ENCODE data around the gene CLCNKA. TPM values are rescaled to one million over a fixed set of nuclear protein-coding genes. Genes with fewer than 3 reads are reported as not detected.

CLCNKA gene
- total RNA-seq, 1 donor from 2014 or later: 3.2 TPM

GRCh38 chr1:16063226-16063829 is 41.5 kb downstream of the CLCNKA start:
- DNase-seq (ENCODE audit: low spot score in 2 of 2, unreplicated experiment in 2 of 2): no peak
- Mint-ChIP-seq H3K36me3 (no peaks in the 10 kb centered on the region), H3K27ac (no peak overlapping the region), H3K27me3 (ENCODE audit: low read depth) (no peaks in the 10 kb centered on the region), H3K9me3 (no peaks in the 10 kb centered on the region), H3K4me1 (peaks cover 20% of the 10 kb centered on the region), H3K4me3 (no peak overlapping the region)
- no peak for TF ChIP-seq CTCF (IDR thresholded peaks at IDR 0.05; ENCODE audit: unreplicated experiment)

GRCh38 chr1:16063921-16064320 is 42.1 kb downstream of the CLCNKA start:
- H3K9me3 Mint-ChIP-seq: no peaks in the 10 kb centered on the region
- no peak for TF ChIP-seq CTCF (IDR thresholded peaks at IDR 0.05; ENCODE audit: unreplicated experiment)
- H3K4me3 Mint-ChIP-seq: no peak overlapping the region
- H3K4me1 Mint-ChIP-seq: peaks cover 20% of the 10 kb centered on the region
- DNase-seq (ENCODE audit: low spot score in 2 of 2, unreplicated experiment in 2 of 2): no peak
- no peaks in the 10 kb centered on the region for H3K36me3 Mint-ChIP-seq
- no peak overlapping the region for H3K27ac Mint-ChIP-seq
- no peaks in the 10 kb centered on the region for H3K27me3 Mint-ChIP-seq (ENCODE audit: low read depth)

DNA sequence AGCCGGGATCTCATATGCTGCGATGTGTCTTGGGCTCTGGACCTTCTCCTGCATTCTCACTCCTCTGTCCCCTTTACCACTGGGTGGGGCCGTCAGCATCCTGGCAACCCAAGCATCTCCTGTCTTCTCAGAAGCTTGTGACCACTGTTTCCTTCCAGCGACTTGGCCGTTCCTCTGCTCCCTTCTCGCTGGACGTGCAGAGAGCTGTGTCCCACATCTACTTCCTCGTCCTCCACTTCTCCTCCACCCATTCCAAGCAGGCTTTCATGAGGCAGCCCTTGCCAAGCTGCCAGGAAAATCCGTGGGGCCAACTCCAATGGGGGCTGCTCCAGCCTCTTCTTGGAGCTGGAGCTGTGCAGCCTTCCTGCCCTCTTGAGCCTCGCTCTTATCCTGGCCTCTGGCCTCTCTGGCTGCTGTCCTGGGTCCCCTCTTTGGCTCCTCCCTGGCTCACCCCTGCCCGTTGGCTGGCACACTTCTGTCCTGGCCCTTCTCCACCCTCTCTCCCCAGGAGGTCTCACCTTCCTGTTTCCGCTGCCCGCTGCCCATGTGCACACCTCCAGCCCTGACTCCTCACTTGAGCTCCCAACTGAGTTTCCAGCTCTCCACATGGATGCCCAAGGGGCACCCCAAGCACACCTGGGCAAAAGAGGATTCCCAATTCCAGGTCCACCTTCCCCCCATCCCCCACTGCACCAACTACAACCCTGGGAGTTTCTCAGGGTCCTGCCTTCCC is 42.9 kb downstream of the CLCNKA start:
- H3K4me1 Mint-ChIP-seq: peaks cover 20% of the 10 kb centered on the region
- no peaks in the 10 kb centered on the region for H3K27me3 Mint-ChIP-seq (ENCODE audit: low read depth)
- no peak overlapping the region for H3K27ac Mint-ChIP-seq
- no peaks in the 10 kb centered on the region for H3K9me3 Mint-ChIP-seq
- no peak overlapping the region for H3K4me3 Mint-ChIP-seq
- DNase-seq (ENCODE audit: low spot score in 2 of 2, unreplicated experiment in 2 of 2): no peak
- no peaks in the 10 kb centered on the region for H3K36me3 Mint-ChIP-seq
- TF ChIP-seq CTCF (IDR thresholded peaks at IDR 0.05; ENCODE audit: unreplicated experiment): no peak

DNA sequence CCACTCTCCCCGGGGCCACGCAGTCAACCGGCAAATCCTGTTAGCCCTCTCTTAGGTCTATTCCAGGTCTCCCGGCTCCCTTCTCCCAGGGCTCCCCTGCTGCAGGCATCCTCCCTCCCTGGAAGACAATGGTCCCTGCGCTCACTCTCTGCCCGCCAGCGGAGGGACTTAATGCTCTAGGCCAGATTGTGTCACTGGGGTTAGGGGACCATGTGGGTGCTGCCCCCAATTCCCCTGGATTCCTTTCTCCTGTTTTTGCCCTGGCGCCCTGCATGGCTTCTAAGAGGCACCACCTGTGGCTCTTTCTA is 43.4 kb downstream of the CLCNKA start:
- peaks cover 20% of the 10 kb centered on the region for H3K4me1 Mint-ChIP-seq
- no peaks in the 10 kb centered on the region for H3K27me3 Mint-ChIP-seq (ENCODE audit: low read depth)
- no peak overlapping the region for H3K27ac Mint-ChIP-seq

GRCh38 chr1:16066245-16066644 is 44.4 kb downstream of the CLCNKA start:
- no peaks in the 10 kb centered on the region for H3K27me3 Mint-ChIP-seq (ENCODE audit: low read depth)
- no peak overlapping the region for H3K27ac Mint-ChIP-seq
- peaks cover 15% of the 10 kb centered on the region for H3K4me1 Mint-ChIP-seq
- no peak for TF ChIP-seq CTCF (IDR thresholded peaks at IDR 0.05; ENCODE audit: unreplicated experiment)
- no peak for DNase-seq (ENCODE audit: low spot score in 2 of 2, unreplicated experiment in 2 of 2)
- H3K36me3 Mint-ChIP-seq: no peaks in the 10 kb centered on the region
- no peaks in the 10 kb centered on the region for H3K9me3 Mint-ChIP-seq
- no peak overlapping the region for H3K4me3 Mint-ChIP-seq

More for the DNA sequence above, 43.4 kb downstream of the CLCNKA start:
- Mint-ChIP-seq H3K9me3 (no peaks in the 10 kb centered on the region), H3K4me3 (no peak overlapping the region), H3K36me3 (no peaks in the 10 kb centered on the region)
- DNase-seq (ENCODE audit: low spot score in 2 of 2, unreplicated experiment in 2 of 2): no peak
- TF ChIP-seq CTCF (IDR thresholded peaks at IDR 0.05; ENCODE audit: unreplicated experiment): no peak
